GM18861 (cell line): ENCODE measurements around the gene LAMB1.
"Not testable (repeated sequence)": the region's sequence is repeated elsewhere in the genome, so short reads cannot be mapped to it uniquely, and the experiment has no call there.

ENCODE experiments used
- ATAC-seq: cut with Tn5 transposase; IDR thresholded peaks from one replicate; pipeline ENCODE4 v1.9.1; 2021; ENCODE audit not compliant: unreplicated experiment

The LAMB1 gene

GRCh38 chr7:108002726-108003598 lies at the start of gene LAMB1:
Gene LAMB1, minus strand, starts transcription at chr7:108003161. Its CDS starts 276 bp downstream, at chr7:108002885.
- ATAC-seq = no peak

GRCh38 chr7:108051454-108051853 lies 48.5 kb upstream of the LAMB1 start:
- ATAC-seq = no peak

- no peak for ATAC-seq
Measured at GRCh38 chr7:108049962-108050361, 47.0 kb upstream of the LAMB1 start.

GRCh38 chr7:108048422-108048821 lies 45.5 kb upstream of the LAMB1 start:
- ATAC-seq = no peak

- no peak for ATAC-seq
Measured at GRCh38 chr7:108046952-108047506, 44.1 kb upstream of the LAMB1 start.

- ATAC-seq = no peak
Measured at GRCh38 chr7:108045669-108046068, 42.7 kb upstream of the LAMB1 start.

GRCh38 chr7:108045154-108045553 lies 42.2 kb upstream of the LAMB1 start:
- ATAC-seq = no peak

GRCh38 chr7:108044345-108044744 lies 41.4 kb upstream of the LAMB1 start:
- no peak for ATAC-seq

- ATAC-seq = no peak
Measured at GRCh38 chr7:108038986-108039385, 36.0 kb upstream of the LAMB1 start.

GRCh38 chr7:108037741-108038140 lies 34.8 kb upstream of the LAMB1 start:
- no peak for ATAC-seq

GRCh38 chr7:108037140-108037539 lies 34.2 kb upstream of the LAMB1 start:
- no peak for ATAC-seq

GRCh38 chr7:108034586-108034985 lies 31.6 kb upstream of the LAMB1 start:
- no peak for ATAC-seq

- no peak for ATAC-seq
Measured at GRCh38 chr7:108033776-108034497, 31.0 kb upstream of the LAMB1 start.

GRCh38 chr7:108033309-108033708 lies 30.3 kb upstream of the LAMB1 start:
- ATAC-seq = not testable (repeated sequence)

- no peak for ATAC-seq
Measured at GRCh38 chr7:108030516-108030915, 27.6 kb upstream of the LAMB1 start.

- ATAC-seq = no peak
Measured at GRCh38 chr7:108029034-108029433, 26.1 kb upstream of the LAMB1 start.

GRCh38 chr7:108028111-108028510 lies 25.1 kb upstream of the LAMB1 start:
- ATAC-seq = no peak

GRCh38 chr7:108027239-108027638 lies 24.3 kb upstream of the LAMB1 start:
- no peak for ATAC-seq

GRCh38 chr7:108026647-108027046 lies 23.7 kb upstream of the LAMB1 start:
- no peak for ATAC-seq

- no peak for ATAC-seq
Measured at GRCh38 chr7:108026116-108026515, 23.2 kb upstream of the LAMB1 start.

- no peak for ATAC-seq
Measured at GRCh38 chr7:108024538-108024937, 21.6 kb upstream of the LAMB1 start.

- no peak for ATAC-seq
Measured at GRCh38 chr7:108020585-108020984, 17.6 kb upstream of the LAMB1 start.
